Measurements from ENCODE around the gene MYADM.

Gene MYADM

GRCh38 chr19:53878776-53879139 is 11.1 kb downstream of the MYADM start:
- Histone ChIP-seq H3K9me3 (ENCODE audit: insufficient read depth, low read length) (no peaks in the 10 kb centered on the region), H3K9ac (ENCODE audit: insufficient read length, low read depth) (peak overlapping the region; percentile 92), H3K4me1 (ENCODE audit: insufficient read depth, insufficient read length) (peaks cover 5% of the 10 kb centered on the region), H3K4me3 (ENCODE audit: insufficient read length, low read depth) (peak overlapping the region; percentile 71), H3K36me3 (ENCODE audit: insufficient read depth, insufficient read length, low read length) (peaks cover 22% of the 10 kb centered on the region), H3K27me3 (ENCODE audit: insufficient read depth, insufficient read length) (peaks cover 25% of the 10 kb centered on the region)
- no peak for DNase-seq (ENCODE audit: low read depth, low spot score)
- TF ChIP-seq ZNF274 (IDR thresholded peaks at IDR 0.05; ENCODE audit: low read depth, low read length) (no peak), SUZ12 (IDR thresholded peaks at IDR 0.05; ENCODE audit: extremely low read depth, insufficient read depth, insufficient read length) (no peak), YY1 (IDR thresholded peaks at IDR 0.05; ENCODE audit: insufficient read depth, insufficient read length) (no peak)

DNA sequence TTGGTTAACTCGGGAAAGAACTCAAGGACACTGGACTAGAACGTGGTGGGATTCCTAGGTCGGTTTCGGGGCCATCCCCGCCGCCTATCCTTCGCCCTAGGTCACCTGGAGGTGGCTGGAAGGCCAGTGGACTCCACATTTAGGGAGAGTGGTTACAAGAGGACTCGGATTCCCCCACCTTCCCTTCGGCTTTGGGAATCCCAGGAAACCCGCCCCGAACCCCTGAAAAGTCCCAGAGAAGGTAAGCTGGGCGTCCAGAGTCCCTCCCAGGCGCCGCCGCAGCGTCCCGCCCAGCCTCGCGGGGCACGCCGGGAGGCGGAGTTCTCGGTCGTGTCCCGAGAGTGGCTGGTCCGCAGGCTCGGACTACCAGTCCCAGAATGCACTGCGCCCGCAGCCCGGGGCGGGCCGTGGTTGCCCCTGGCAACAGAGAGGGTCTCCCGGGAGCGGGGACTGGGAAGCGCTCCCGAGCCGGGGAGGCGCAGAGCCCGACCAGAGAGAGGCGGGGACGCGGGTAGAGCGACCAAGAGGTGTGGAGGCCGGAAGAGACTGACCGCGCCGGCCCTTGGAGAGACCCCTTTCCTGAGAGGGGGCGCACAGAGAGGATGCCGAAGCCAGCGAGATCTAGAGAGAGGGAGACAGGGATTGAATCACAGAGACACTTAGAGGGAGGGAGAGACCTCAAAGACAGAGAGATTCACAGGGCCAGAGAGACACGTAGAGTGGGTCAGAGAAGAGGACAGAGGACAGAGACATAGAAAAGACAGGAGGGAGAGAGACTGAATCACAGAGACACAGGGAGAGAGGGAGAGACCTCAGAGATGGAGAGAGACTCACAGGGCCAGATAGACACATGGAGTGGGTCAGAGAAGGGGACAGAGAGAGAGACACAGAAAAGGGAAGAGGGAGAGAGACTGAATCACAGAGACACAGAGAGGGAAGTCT is 11.7 kb downstream of the MYADM start:
- TF ChIP-seq SUZ12 (IDR thresholded peaks at IDR 0.05; ENCODE audit: extremely low read depth, insufficient read depth, insufficient read length) (no peak), ZNF274 (IDR thresholded peaks at IDR 0.05; ENCODE audit: low read depth, low read length) (no peak), YY1 (IDR thresholded peaks at IDR 0.05; ENCODE audit: insufficient read depth, insufficient read length) (no peak)
- peaks cover 31% of the 10 kb centered on the region for H3K27me3 ChIP-seq (ENCODE audit: insufficient read depth, insufficient read length)
- peaks cover 15% of the 10 kb centered on the region for H3K36me3 ChIP-seq (ENCODE audit: insufficient read depth, insufficient read length, low read length)
- peak overlapping the region; percentile 71 for H3K4me3 ChIP-seq (ENCODE audit: insufficient read length, low read depth)
- H3K9ac ChIP-seq (ENCODE audit: insufficient read length, low read depth): peak overlapping the region; percentile 92
- H3K9me3 ChIP-seq (ENCODE audit: insufficient read depth, low read length): no peaks in the 10 kb centered on the region
- peak; percentile 86 for DNase-seq (ENCODE audit: low read depth, low spot score)
- peaks cover 5% of the 10 kb centered on the region for H3K4me1 ChIP-seq (ENCODE audit: insufficient read depth, insufficient read length)

DNA sequence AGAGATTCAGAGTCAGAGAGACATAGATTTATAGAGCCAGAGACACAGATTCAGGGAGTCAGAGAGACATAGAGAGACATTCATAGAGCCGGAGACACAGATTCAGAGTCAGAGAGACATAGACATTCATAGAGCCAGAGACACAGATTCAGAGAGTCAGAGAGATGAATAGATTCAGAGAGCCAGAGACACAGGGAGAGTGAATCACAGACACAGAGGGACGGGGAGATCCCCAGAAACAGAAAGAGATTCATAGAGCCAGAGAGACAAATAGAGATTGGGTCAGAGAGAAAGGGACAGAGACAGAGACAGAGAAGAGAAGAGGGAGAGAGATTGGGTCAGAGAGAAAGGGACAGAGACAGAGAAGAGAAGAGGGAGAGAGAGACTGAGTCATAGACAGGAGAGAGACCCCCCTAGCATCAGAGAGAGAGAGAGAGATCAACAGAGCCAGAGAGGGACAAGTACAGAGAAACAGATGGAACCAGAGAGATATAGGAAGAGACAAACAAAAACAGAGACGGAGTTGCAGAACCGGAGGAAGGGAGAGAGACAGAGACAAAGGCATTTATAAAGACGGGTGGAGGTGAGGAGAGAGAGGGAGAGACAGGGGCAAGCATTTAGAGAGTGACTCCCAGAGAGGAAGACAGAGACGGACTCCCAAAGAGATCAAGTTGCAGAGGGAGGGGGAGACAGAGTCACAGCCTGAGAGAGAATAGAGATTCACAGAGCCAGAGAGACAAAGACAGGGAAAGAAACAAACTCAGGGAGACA is 13.2 kb downstream of the MYADM start:
- no peaks in the 10 kb centered on the region for H3K9me3 ChIP-seq (ENCODE audit: insufficient read depth, low read length)
- peaks cover 38% of the 10 kb centered on the region for H3K27me3 ChIP-seq (ENCODE audit: insufficient read depth, insufficient read length)
- no peak overlapping the region for H3K4me3 ChIP-seq (ENCODE audit: insufficient read length, low read depth)
- no peak for TF ChIP-seq YY1 (IDR thresholded peaks at IDR 0.05; ENCODE audit: insufficient read depth, insufficient read length)
- no peak for TF ChIP-seq ZNF274 (IDR thresholded peaks at IDR 0.05; ENCODE audit: low read depth, low read length)
- no peak overlapping the region for H3K9ac ChIP-seq (ENCODE audit: insufficient read length, low read depth)
- H3K36me3 ChIP-seq (ENCODE audit: insufficient read depth, insufficient read length, low read length): peaks cover 2% of the 10 kb centered on the region
- DNase-seq (ENCODE audit: low read depth, low spot score): no peak
- H3K4me1 ChIP-seq (ENCODE audit: insufficient read depth, insufficient read length): peaks cover 6% of the 10 kb centered on the region

- Histone ChIP-seq H3K27me3 (ENCODE audit: insufficient read depth, insufficient read length) (peaks cover 38% of the 10 kb centered on the region), H3K9me3 (ENCODE audit: insufficient read depth, low read length) (no peaks in the 10 kb centered on the region), H3K9ac (ENCODE audit: insufficient read length, low read depth) (peak within 1 kb of the TSS; percentile 67), H3K4me1 (ENCODE audit: insufficient read depth, insufficient read length) (peaks cover 6% of the 10 kb centered on the region), H3K36me3 (ENCODE audit: insufficient read depth, insufficient read length, low read length) (no peaks in the 10 kb centered on the region), H3K4me3 (ENCODE audit: insufficient read length, low read depth) (peak within 1 kb of the TSS; percentile 34)
- no peak for DNase-seq (ENCODE audit: low read depth, low spot score)
- TF ChIP-seq YY1 (IDR thresholded peaks at IDR 0.05; ENCODE audit: insufficient read depth, insufficient read length) (no peak), SUZ12 (IDR thresholded peaks at IDR 0.05; ENCODE audit: extremely low read depth, insufficient read depth, insufficient read length) (no peak)
Observed at GRCh38 chr19:53881482-53882390, 14.1 kb downstream of the MYADM start, which contains the start of gene PRKCG. TSS of gene PRKCG (plus strand) at chr19:53882197. CDS start at chr19:53882495, 298 bp downstream.

DNA sequence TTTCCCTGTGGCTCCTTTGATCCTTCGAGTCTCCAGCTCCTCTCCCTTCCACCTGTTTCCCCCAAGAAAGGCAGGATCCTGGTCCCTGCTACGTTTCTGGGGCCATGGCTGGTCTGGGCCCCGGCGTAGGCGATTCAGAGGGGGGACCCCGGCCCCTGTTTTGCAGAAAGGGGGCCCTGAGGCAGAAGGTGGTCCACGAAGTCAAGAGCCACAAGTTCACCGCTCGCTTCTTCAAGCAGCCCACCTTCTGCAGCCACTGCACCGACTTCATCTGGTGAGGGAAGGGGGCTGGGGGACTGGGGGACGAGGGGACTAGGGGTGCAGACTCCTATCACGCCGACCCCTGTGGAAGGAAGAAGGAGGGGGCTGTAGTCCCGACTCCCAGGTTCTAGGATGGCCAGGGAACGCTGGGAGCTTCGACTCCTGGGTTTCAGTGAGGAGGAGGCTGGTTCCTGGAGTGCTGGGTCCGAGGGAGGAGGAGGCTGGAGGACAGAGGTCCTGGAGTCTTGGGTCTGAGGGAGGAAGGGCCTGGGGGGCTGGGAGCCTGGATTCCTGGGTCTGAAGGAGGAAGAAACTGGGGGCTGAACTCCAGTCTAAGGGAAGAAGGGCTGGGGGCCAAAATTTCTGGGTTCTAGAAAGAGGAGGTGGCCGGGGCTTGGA is 14.8 kb downstream of the MYADM start:
- Histone ChIP-seq H3K9ac (ENCODE audit: insufficient read length, low read depth) (peak overlapping the region; percentile 67), H3K36me3 (ENCODE audit: insufficient read depth, insufficient read length, low read length) (no peaks in the 10 kb centered on the region), H3K9me3 (ENCODE audit: insufficient read depth, low read length) (no peaks in the 10 kb centered on the region), H3K27me3 (ENCODE audit: insufficient read depth, insufficient read length) (peaks cover 38% of the 10 kb centered on the region), H3K4me3 (ENCODE audit: insufficient read length, low read depth) (peak overlapping the region; percentile 34), H3K4me1 (ENCODE audit: insufficient read depth, insufficient read length) (peaks cover 6% of the 10 kb centered on the region)
- no peak for DNase-seq (ENCODE audit: low read depth, low spot score)
- no peak for TF ChIP-seq ZNF274 (IDR thresholded peaks at IDR 0.05; ENCODE audit: low read depth, low read length)
- TF ChIP-seq YY1 (IDR thresholded peaks at IDR 0.05; ENCODE audit: insufficient read depth, insufficient read length): no peak
- no peak for TF ChIP-seq SUZ12 (IDR thresholded peaks at IDR 0.05; ENCODE audit: extremely low read depth, insufficient read depth, insufficient read length)

DNA sequence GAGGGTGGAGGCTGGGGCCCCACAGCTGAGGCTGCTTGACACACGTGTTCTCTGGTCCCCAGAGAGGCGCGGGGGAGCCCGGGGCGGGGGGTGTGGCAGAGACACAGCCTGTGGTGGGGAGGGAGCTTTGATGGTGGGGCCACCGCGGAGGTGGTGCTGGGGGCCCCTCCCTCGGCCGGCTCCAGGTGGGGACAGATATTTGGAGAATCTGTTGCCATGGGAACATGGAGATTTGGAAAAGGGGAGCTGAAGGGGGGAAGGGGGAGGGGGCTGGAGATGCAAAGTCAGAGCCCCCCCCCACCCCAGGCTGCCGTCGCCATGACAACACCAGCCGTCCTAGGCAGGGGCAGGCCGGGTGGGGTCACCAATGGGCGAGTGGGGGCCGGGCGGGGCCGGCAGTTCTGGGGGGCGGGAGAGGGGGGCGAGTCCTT is 15.6 kb downstream of the MYADM start:
- DNase-seq (ENCODE audit: low read depth, low spot score): no peak
- peaks cover 6% of the 10 kb centered on the region for H3K4me1 ChIP-seq (ENCODE audit: insufficient read depth, insufficient read length)

More for the DNA sequence above, 15.6 kb downstream of the MYADM start:
- H3K36me3 ChIP-seq (ENCODE audit: insufficient read depth, insufficient read length, low read length): no peaks in the 10 kb centered on the region
- H3K4me3 ChIP-seq (ENCODE audit: insufficient read length, low read depth): peak overlapping the region; percentile 34
- H3K27me3 ChIP-seq (ENCODE audit: insufficient read depth, insufficient read length): peaks cover 38% of the 10 kb centered on the region
- peak overlapping the region; percentile 64 for H3K9ac ChIP-seq (ENCODE audit: insufficient read length, low read depth)
- no peaks in the 10 kb centered on the region for H3K9me3 ChIP-seq (ENCODE audit: insufficient read depth, low read length)
- TF ChIP-seq ZNF274 (IDR thresholded peaks at IDR 0.05; ENCODE audit: low read depth, low read length): no peak
- TF ChIP-seq YY1 (IDR thresholded peaks at IDR 0.05; ENCODE audit: insufficient read depth, insufficient read length): no peak
- no peak for TF ChIP-seq SUZ12 (IDR thresholded peaks at IDR 0.05; ENCODE audit: extremely low read depth, insufficient read depth, insufficient read length)

All from NT2/D1 (cell line).